SJCRH30 (cell line): ENCODE measurements around the gene CNPY4. TPM values are rescaled to one million over a fixed set of nuclear protein-coding genes. Genes with fewer than 3 reads are reported as not detected.

Experiments
- DNase-seq, 2 experiments: peaks; one replicate each; pipeline ENCODE4 v3.0.0-alpha.2; 2015 to 2020
- H3K27ac ChIP-seq: fragments of 250-450 bp; sonication (Bioruptor Pico); 2 replicates; pipeline ENCODE4 v1.5.1; 2020; ENCODE audit warnings: mild to moderate bottlenecking, moderate library complexity
- H3K27me3 ChIP-seq: fragments of 250-450 bp; sonication (Bioruptor Pico); 2 replicates; pipeline ENCODE4 v1.5.1; 2020; ENCODE audit warnings: mild to moderate bottlenecking, moderate library complexity
- H3K36me3 ChIP-seq: fragments of 250-450 bp; sonication (Bioruptor Pico); 2 replicates; pipeline ENCODE4 v1.5.1; 2020; ENCODE audit warnings: mild to moderate bottlenecking, moderate library complexity
- H3K4me1 ChIP-seq: fragments of 250-450 bp; sonication (Bioruptor Pico); 2 replicates; pipeline ENCODE4 v1.5.1; 2020; ENCODE audit warnings: mild to moderate bottlenecking, moderate library complexity
- H3K4me3 ChIP-seq: fragments of 250-450 bp; sonication (Bioruptor Pico); 2 replicates; pipeline ENCODE4 v1.5.1; 2020; ENCODE audit warnings: mild to moderate bottlenecking, moderate library complexity
- H3K9me3 ChIP-seq: fragments of 250-450 bp; sonication (Bioruptor Pico); replicated peaks from 2 replicates; pipeline ENCODE4 v1.5.1; 2020; ENCODE audit warnings: mild to moderate bottlenecking, moderate library complexity
- total RNA-seq: library from RNA; depleted of rRNA; stranded (reverse); fragments of >200 nt; shearing (Covaris generic); gene quantifications from 2 replicates; pipeline ENCODE4 v1.2.3, GENCODE V29; 2014

CNPY4 gene
- total RNA-seq, 1 experiment from 2014 or later = 13.7 TPM

GRCh38 chr7:100101016-100101862, 18.2 kb upstream of the CNPY4 start, which contains the start of the genes AP4M1 and MCM7:
Gene AP4M1 (plus strand): TSS chr7:100101643. CDS start chr7:100101715, 72 bp downstream.
Gene MCM7 (minus strand): TSS chr7:100101397. CDS start chr7:100101294, 103 bp downstream.
- Histone ChIP-seq H3K4me3 (peak within 1 kb of the TSS; percentile 93), H3K27me3 (no peaks in the 10 kb centered on the region), H3K4me1 (no peaks in the 10 kb centered on the region), H3K9me3 (no peaks in the 10 kb centered on the region), H3K27ac (peak within 1 kb of the TSS; percentile 98), H3K36me3 (peaks cover 43% of the 10 kb centered on the region)
- DNase-seq = peak; percentile 99

- Histone ChIP-seq H3K36me3 (peaks cover 32% of the 10 kb centered on the region), H3K4me3 (no peak overlapping the region), H3K27ac (no peak overlapping the region), H3K27me3 (no peaks in the 10 kb centered on the region), H3K9me3 (no peaks in the 10 kb centered on the region), H3K4me1 (no peaks in the 10 kb centered on the region)
- no peak for DNase-seq
Observed at GRCh38 chr7:100102950-100103840, 16.2 kb upstream of the CNPY4 start.

GRCh38 chr7:100105534-100105933, 13.9 kb upstream of the CNPY4 start:
- DNase-seq = no peak

GRCh38 chr7:100106633-100107032, 12.8 kb upstream of the CNPY4 start:
- Histone ChIP-seq H3K27ac (no peak overlapping the region), H3K4me1 (no peaks in the 10 kb centered on the region), H3K4me3 (no peak overlapping the region), H3K9me3 (no peaks in the 10 kb centered on the region), H3K36me3 (peaks cover 26% of the 10 kb centered on the region), H3K27me3 (no peaks in the 10 kb centered on the region)
- no peak for DNase-seq

More at GRCh38 chr7:100105534-100105933, 13.9 kb upstream of the CNPY4 start:
- H3K4me3 ChIP-seq = no peak overlapping the region
- H3K27me3 ChIP-seq = no peaks in the 10 kb centered on the region
- peaks cover 24% of the 10 kb centered on the region for H3K36me3 ChIP-seq
- no peak overlapping the region for H3K27ac ChIP-seq
- no peaks in the 10 kb centered on the region for H3K9me3 ChIP-seq
- no peaks in the 10 kb centered on the region for H3K4me1 ChIP-seq

GRCh38 chr7:100107125-100107737, 12.2 kb upstream of the CNPY4 start:
- Histone ChIP-seq H3K9me3 (no peaks in the 10 kb centered on the region), H3K4me1 (no peaks in the 10 kb centered on the region), H3K27me3 (no peaks in the 10 kb centered on the region), H3K4me3 (no peak overlapping the region), H3K27ac (no peak overlapping the region), H3K36me3 (peaks cover 27% of the 10 kb centered on the region)
- DNase-seq = no peak

- Histone ChIP-seq H3K4me3 (no peak overlapping the region), H3K36me3 (peaks cover 31% of the 10 kb centered on the region), H3K9me3 (no peaks in the 10 kb centered on the region), H3K4me1 (no peaks in the 10 kb centered on the region), H3K27ac (no peak overlapping the region), H3K27me3 (no peaks in the 10 kb centered on the region)
- no peak for DNase-seq
Observed at GRCh38 chr7:100107890-100108289, 11.5 kb upstream of the CNPY4 start.

GRCh38 chr7:100109521-100110163, 9.8 kb upstream of the CNPY4 start:
- Histone ChIP-seq H3K4me1 (no peaks in the 10 kb centered on the region), H3K27me3 (no peaks in the 10 kb centered on the region), H3K4me3 (no peak overlapping the region), H3K9me3 (no peaks in the 10 kb centered on the region), H3K27ac (no peak overlapping the region), H3K36me3 (peaks cover 36% of the 10 kb centered on the region)
- DNase-seq = no peak

GRCh38 chr7:100111156-100111555, 8.3 kb upstream of the CNPY4 start:
- Histone ChIP-seq H3K27me3 (no peaks in the 10 kb centered on the region), H3K9me3 (no peaks in the 10 kb centered on the region), H3K36me3 (peaks cover 36% of the 10 kb centered on the region)

GRCh38 chr7:100111914-100112313, 7.5 kb upstream of the CNPY4 start:
- no peaks in the 10 kb centered on the region for H3K27me3 ChIP-seq
- no peaks in the 10 kb centered on the region for H3K9me3 ChIP-seq
- H3K4me1 ChIP-seq = no peaks in the 10 kb centered on the region
- no peak overlapping the region for H3K27ac ChIP-seq
- no peak for DNase-seq
- H3K4me3 ChIP-seq = no peak overlapping the region
- H3K36me3 ChIP-seq = peaks cover 36% of the 10 kb centered on the region

More at GRCh38 chr7:100111156-100111555, 8.3 kb upstream of the CNPY4 start:
- no peak overlapping the region for H3K4me3 ChIP-seq
- no peak overlapping the region for H3K27ac ChIP-seq
- no peak for DNase-seq
- no peaks in the 10 kb centered on the region for H3K4me1 ChIP-seq

GRCh38 chr7:100115026-100115425, 4.4 kb upstream of the CNPY4 start:
- no peak overlapping the region for H3K4me3 ChIP-seq
- H3K27me3 ChIP-seq = no peaks in the 10 kb centered on the region
- no peak overlapping the region for H3K27ac ChIP-seq
- no peak for DNase-seq
- no peaks in the 10 kb centered on the region for H3K4me1 ChIP-seq
- no peaks in the 10 kb centered on the region for H3K9me3 ChIP-seq
- peaks cover 17% of the 10 kb centered on the region for H3K36me3 ChIP-seq

- peaks cover 3% of the 10 kb centered on the region; the same call in 1 of the 2 replicates for H3K36me3 ChIP-seq
- no peaks in the 10 kb centered on the region for H3K27me3 ChIP-seq
- peak overlapping the region; percentile 92 for H3K27ac ChIP-seq
- H3K9me3 ChIP-seq = no peaks in the 10 kb centered on the region
- H3K4me3 ChIP-seq = peak overlapping the region; percentile 80
- DNase-seq = no peak
- H3K4me1 ChIP-seq = no peaks in the 10 kb centered on the region
Observed at GRCh38 chr7:100118388-100119071, 904 bp upstream of the CNPY4 start.

GRCh38 chr7:100119970-100120732, 717 bp downstream of the CNPY4 start:
- Histone ChIP-seq H3K27ac (peak overlapping the region; percentile 92), H3K4me3 (peak overlapping the region; percentile 80), H3K9me3 (no peaks in the 10 kb centered on the region), H3K36me3 (no peaks in the 10 kb centered on the region), H3K4me1 (no peaks in the 10 kb centered on the region), H3K27me3 (no peaks in the 10 kb centered on the region)
- DNase-seq = peak; percentile 76 to 87

- Histone ChIP-seq H3K27ac (no peak overlapping the region), H3K4me1 (no peaks in the 10 kb centered on the region), H3K27me3 (no peaks in the 10 kb centered on the region), H3K4me3 (peak overlapping the region; percentile 80), H3K9me3 (no peaks in the 10 kb centered on the region), H3K36me3 (no peaks in the 10 kb centered on the region)
- DNase-seq = no peak
Observed at GRCh38 chr7:100120733-100121036, 1.3 kb downstream of the CNPY4 start.
